ENCODE measurements around the gene CCL25. TPM values are rescaled to one million over a fixed set of nuclear protein-coding genes. Genes with fewer than 3 reads are reported as not detected.
"Not testable (repeated sequence)": the region's sequence is repeated elsewhere in the genome, so short reads cannot be mapped to it uniquely, and the experiment has no call there.

CCL25 gene
- not detected for polyA plus RNA-seq (2013, experiment 1 of 2)
- polyA plus RNA-seq (2013, experiment 2 of 2) = not detected

DNA sequence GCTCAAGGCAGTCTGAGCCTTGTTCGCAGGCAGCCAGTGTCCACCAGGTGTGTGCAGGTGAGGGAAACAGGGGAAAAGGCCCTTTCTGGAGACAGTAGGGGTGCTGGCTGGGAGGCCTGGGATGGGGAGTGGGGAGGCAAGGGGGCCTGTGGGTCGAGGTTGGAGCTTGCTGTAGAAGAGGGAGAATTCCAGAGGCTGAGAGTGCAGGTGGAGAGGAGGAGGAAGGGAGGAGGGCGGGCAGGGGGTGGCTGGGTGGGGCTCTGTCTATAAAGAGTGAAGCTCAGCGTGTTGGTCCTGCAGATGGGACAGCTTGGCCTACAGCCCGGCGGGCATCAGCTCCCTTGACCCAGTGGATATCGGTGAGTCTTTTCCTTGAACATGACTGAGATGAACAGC is at the start of gene CCL25:
TSS of gene CCL25 (plus strand) at position 297 of the 396 bp plus-strand sequence. CDS start 290 bp downstream, outside the sequence.
- Histone ChIP-seq H3K9ac (ENCODE audit: low read depth, low read length) (no peak within 1 kb of the TSS), H3K4me1 (ENCODE audit: insufficient read depth, low read length) (peaks cover 11% of the 10 kb centered on the region), H3K36me3 (ENCODE audit: insufficient read depth, low read length) (no peaks in the 10 kb centered on the region), H3K4me3 (ENCODE audit: low read length) (no peak within 1 kb of the TSS), H3K27me3 (ENCODE audit: insufficient read depth, low read length) (peaks cover 13% of the 10 kb centered on the region), H3K9me3 (ENCODE audit: insufficient read depth, low read depth, low read length) (no peaks in the 10 kb centered on the region), H3K27ac (ENCODE audit: low read depth, low read length) (no peak within 1 kb of the TSS)
- 69% methylated on average over 7 of the region's 7 CpGs for WGBS

DNA sequence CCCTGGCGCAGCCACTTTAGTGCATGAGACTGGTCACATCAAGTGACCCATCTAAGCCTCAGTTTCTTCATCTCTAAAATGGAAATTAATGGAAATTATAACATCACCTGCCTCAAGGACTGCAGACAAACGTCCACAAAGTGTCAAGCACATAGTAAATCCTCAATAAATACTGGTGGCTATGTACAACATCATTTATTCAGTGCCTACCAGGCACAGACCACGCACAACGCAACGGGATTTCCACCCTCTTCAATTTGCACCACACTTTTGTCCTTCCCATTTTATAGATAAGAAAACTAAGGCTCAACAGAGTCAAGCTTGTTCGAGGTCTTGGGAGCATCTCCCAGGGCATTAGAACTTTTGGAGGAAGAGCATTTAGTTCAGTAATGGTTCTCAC is 48.6 kb upstream of the CCL25 start:
- WGBS = 81% methylated on average over 6 of the region's 6 CpGs
- Histone ChIP-seq H3K4me3 (ENCODE audit: low read length) (peak overlapping the region; percentile 80), H3K27me3 (ENCODE audit: insufficient read depth, low read length) (no peaks in the 10 kb centered on the region), H3K36me3 (ENCODE audit: insufficient read depth, low read length) (peaks cover 19% of the 10 kb centered on the region), H3K9ac (ENCODE audit: low read depth, low read length) (peak overlapping the region; percentile 86; the same call in 1 of the 2 replicates), H3K27ac (ENCODE audit: low read depth, low read length) (no peak overlapping the region), H3K4me1 (ENCODE audit: insufficient read depth, low read length) (peaks cover 18% of the 10 kb centered on the region), H3K9me3 (ENCODE audit: insufficient read depth, low read depth, low read length) (no peaks in the 10 kb centered on the region)

DNA sequence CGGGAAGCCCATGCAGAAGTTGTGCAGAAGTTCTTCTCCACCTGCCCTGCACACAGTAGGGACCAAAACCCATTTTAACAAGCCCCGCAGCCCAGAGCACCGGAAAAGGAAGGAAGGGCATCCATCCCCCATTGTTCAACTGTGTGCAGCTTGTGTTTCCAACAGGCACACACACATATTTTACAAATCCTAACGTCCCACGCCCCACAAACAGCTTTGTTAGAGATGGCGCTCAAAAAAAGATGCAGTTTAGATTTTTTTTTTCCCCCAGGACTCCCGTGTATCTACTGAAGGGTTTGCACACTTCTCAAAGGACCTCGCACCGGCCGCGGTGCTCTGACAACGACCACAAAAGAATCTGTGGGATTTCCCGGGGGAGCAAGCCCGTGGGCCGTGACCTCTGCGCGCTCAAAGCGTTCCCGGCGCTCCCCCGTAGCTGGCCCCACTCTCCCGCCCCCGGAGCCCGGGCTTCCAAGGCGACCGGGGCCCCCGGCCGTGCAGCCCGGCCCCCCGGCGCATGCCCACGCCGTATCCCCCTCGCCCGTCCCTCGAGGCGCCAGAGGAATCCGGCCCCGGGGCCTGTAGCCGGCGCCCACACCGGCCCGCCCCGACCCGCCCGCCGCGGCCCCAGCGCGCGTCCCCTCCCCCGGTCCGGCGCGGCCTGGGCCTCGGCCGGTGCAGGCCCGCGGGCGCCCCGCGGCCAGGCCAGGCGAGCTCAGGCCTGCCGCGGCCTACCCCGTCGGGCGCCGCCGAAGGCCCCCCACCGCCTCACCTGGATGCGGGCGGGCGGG is 47.6 kb upstream of the CCL25 start:
- Histone ChIP-seq H3K9me3 (ENCODE audit: insufficient read depth, low read depth, low read length) (no peaks in the 10 kb centered on the region), H3K9ac (ENCODE audit: low read depth, low read length) (peak overlapping the region; percentile 86), H3K27me3 (ENCODE audit: insufficient read depth, low read length) (no peaks in the 10 kb centered on the region), H3K4me1 (ENCODE audit: insufficient read depth, low read length) (peaks cover 18% of the 10 kb centered on the region), H3K27ac (ENCODE audit: low read depth, low read length) (peak overlapping the region; percentile 53), H3K4me3 (ENCODE audit: low read length) (peak overlapping the region; percentile 80), H3K36me3 (ENCODE audit: insufficient read depth, low read length) (peaks cover 16% of the 10 kb centered on the region)
- under 1% methylated on average over 74 of the region's 74 CpGs for WGBS

DNA sequence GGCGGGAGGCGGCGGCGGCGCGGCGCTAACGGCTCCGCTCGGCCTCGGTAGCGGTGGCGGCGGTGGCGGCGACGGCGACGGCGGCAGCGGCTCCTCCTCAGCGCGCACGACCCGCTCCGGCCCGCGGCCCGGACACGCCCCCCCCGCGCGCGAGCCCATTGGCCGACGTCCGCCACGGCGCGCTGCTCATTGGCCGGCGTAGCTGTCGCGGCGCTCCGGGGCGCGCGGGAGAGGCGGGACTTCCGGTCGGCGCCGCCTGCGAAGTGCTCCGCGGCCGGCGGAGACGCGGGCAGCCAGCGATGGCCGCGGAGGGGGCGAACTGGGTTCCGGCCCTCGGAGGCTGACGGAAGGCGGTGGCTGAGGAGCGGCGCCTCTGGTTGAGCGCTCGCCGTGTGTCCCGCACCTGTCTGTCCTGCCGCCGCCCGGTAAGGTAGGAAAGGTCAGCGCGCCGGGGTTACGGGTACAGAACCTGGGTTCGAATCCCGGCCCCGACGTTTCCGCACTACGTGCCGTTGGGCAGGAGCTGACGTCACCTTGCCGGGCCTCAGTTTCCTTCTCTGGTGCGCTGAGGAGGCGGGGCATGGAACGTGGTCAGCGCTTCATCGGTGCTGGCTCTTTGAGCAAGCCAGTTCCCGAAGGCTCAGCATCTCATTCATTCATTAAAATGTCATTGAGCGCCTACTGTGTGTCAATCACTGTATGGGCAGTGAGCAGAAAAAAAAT is 46.9 kb upstream of the CCL25 start, which contains the start of gene ELAVL1:
TSS of gene ELAVL1 (minus strand) at position 108 of the 723 bp plus-strand sequence. CDS start 13,826 bp downstream, outside the sequence.
- peak within 1 kb of the TSS; percentile 80 for H3K4me3 ChIP-seq (ENCODE audit: low read length)
- H3K9me3 ChIP-seq (ENCODE audit: insufficient read depth, low read depth, low read length) = no peaks in the 10 kb centered on the region
- no peaks in the 10 kb centered on the region for H3K27me3 ChIP-seq (ENCODE audit: insufficient read depth, low read length)
- H3K4me1 ChIP-seq (ENCODE audit: insufficient read depth, low read length) = peaks cover 18% of the 10 kb centered on the region
- peak within 1 kb of the TSS; percentile 86 for H3K27ac ChIP-seq (ENCODE audit: low read depth, low read length)
- peaks cover 15% of the 10 kb centered on the region; the same call in 1 of the 2 replicates for H3K36me3 ChIP-seq (ENCODE audit: insufficient read depth, low read length)
- H3K9ac ChIP-seq (ENCODE audit: low read depth, low read length) = peak within 1 kb of the TSS; percentile 86
- under 1% methylated on average over 98 of the region's 98 CpGs for WGBS

DNA sequence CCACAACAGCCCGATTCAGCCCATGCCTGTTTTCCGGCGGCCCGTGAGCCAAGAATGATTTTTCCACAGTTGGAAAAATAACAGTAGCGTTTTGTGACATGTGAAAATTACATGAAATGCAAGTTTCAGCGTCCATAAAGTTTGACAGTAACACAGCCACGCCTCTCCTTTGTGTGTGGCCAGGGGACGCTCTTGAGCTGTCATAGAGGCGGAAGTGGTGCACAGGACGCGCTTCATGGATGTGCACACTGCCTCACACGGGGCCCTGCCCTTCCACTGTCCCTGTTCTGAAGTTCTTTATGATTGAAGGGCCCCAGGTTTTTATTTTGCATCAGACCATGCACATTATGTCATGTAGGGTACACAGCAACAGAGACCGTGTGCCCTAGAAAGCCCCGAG is 34.8 kb upstream of the CCL25 start:
- no peaks in the 10 kb centered on the region for H3K36me3 ChIP-seq (ENCODE audit: insufficient read depth, low read length)
- H3K27me3 ChIP-seq (ENCODE audit: insufficient read depth, low read length) = no peaks in the 10 kb centered on the region
- 90% methylated on average over 14 of the region's 14 CpGs for whole genome bisulfite sequencing
- no peaks in the 10 kb centered on the region for H3K4me1 ChIP-seq (ENCODE audit: insufficient read depth, low read length)
- H3K9ac ChIP-seq (ENCODE audit: low read depth, low read length) = no peak overlapping the region
- no peak overlapping the region for H3K27ac ChIP-seq (ENCODE audit: low read depth, low read length)
- H3K4me3 ChIP-seq (ENCODE audit: low read length) = no peak overlapping the region
- no peaks in the 10 kb centered on the region for H3K9me3 ChIP-seq (ENCODE audit: insufficient read depth, low read depth, low read length)

DNA sequence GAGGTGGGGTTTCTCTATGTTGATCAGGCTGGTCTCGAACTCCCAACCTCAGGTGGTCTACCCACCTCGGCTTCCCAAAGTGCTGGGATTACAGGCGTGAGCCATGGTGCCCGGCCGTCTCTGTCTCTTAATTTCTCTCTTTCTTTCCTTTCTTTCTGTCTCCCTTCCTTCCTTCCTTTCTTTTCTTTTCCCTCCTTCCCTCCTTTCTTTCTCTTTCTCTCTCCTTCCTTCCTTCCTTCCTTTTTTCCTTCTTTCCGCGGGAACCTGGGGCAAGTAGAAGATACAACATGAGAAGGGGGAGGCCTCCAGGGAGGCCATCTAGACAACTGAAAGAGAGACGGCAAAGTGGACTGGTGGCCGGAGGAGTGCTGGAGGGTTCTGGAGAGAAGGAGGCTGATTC is 31.9 kb upstream of the CCL25 start:
- 95% methylated on average over 9 of the region's 9 CpGs for WGBS
- Histone ChIP-seq H3K27ac (ENCODE audit: low read depth, low read length) (no peak overlapping the region), H3K4me1 (ENCODE audit: insufficient read depth, low read length) (no peaks in the 10 kb centered on the region), H3K36me3 (ENCODE audit: insufficient read depth, low read length) (no peaks in the 10 kb centered on the region), H3K9ac (ENCODE audit: low read depth, low read length) (no peak overlapping the region), H3K4me3 (ENCODE audit: low read length) (no peak overlapping the region), H3K27me3 (ENCODE audit: insufficient read depth, low read length) (no peaks in the 10 kb centered on the region), H3K9me3 (ENCODE audit: insufficient read depth, low read depth, low read length) (no peaks in the 10 kb centered on the region)

- no peak overlapping the region for H3K9ac ChIP-seq (ENCODE audit: low read depth, low read length)
- no peaks in the 10 kb centered on the region for H3K36me3 ChIP-seq (ENCODE audit: insufficient read depth, low read length)
- H3K27me3 ChIP-seq (ENCODE audit: insufficient read depth, low read length) = no peaks in the 10 kb centered on the region
- H3K9me3 ChIP-seq (ENCODE audit: insufficient read depth, low read depth, low read length) = no peaks in the 10 kb centered on the region
- H3K27ac ChIP-seq (ENCODE audit: low read depth, low read length) = no peak overlapping the region
- 95% methylated on average over 8 of the region's 8 CpGs for WGBS
- H3K4me3 ChIP-seq (ENCODE audit: low read length) = no peak overlapping the region
- H3K4me1 ChIP-seq (ENCODE audit: insufficient read depth, low read length) = no peaks in the 10 kb centered on the region
These were observed 31.2 kb upstream of the CCL25 start for GRCh38 chr19:8021374-8021773.

- Histone ChIP-seq H3K27me3 (ENCODE audit: insufficient read depth, low read length) (no peaks in the 10 kb centered on the region), H3K27ac (ENCODE audit: low read depth, low read length) (no peak overlapping the region)
- WGBS = 92% methylated on average over 13 of the region's 13 CpGs
These were observed 30.3 kb upstream of the CCL25 start for GRCh38 chr19:8022275-8022674.

GRCh38 chr19:8023371-8023770 is 29.2 kb upstream of the CCL25 start:
- Histone ChIP-seq H3K27me3 (ENCODE audit: insufficient read depth, low read length) (no peaks in the 10 kb centered on the region), H3K9me3 (ENCODE audit: insufficient read depth, low read depth, low read length) (no peaks in the 10 kb centered on the region), H3K4me1 (ENCODE audit: insufficient read depth, low read length) (no peaks in the 10 kb centered on the region; the same call in 1 of the 2 replicates), H3K4me3 (ENCODE audit: low read length) (no peak overlapping the region), H3K36me3 (ENCODE audit: insufficient read depth, low read length) (no peaks in the 10 kb centered on the region), H3K27ac (ENCODE audit: low read depth, low read length) (no peak overlapping the region), H3K9ac (ENCODE audit: low read depth, low read length) (no peak overlapping the region)
- WGBS = 92% methylated on average over 5 of the region's 5 CpGs

More at GRCh38 chr19:8022275-8022674, 30.3 kb upstream of the CCL25 start:
- H3K9ac ChIP-seq (ENCODE audit: low read depth, low read length) = no peak overlapping the region
- H3K4me3 ChIP-seq (ENCODE audit: low read length) = no peak overlapping the region
- no peaks in the 10 kb centered on the region for H3K36me3 ChIP-seq (ENCODE audit: insufficient read depth, low read length)
- no peaks in the 10 kb centered on the region for H3K4me1 ChIP-seq (ENCODE audit: insufficient read depth, low read length)
- H3K9me3 ChIP-seq (ENCODE audit: insufficient read depth, low read depth, low read length) = no peaks in the 10 kb centered on the region

GRCh38 chr19:8024256-8024655 is 28.3 kb upstream of the CCL25 start:
- not testable (repeated sequence) for H3K4me3 ChIP-seq (ENCODE audit: low read length); H3K27ac ChIP-seq (ENCODE audit: low read depth, low read length); H3K27me3 ChIP-seq (ENCODE audit: insufficient read depth, low read length); H3K36me3 ChIP-seq (ENCODE audit: insufficient read depth, low read length); H3K9ac ChIP-seq (ENCODE audit: low read depth, low read length); H3K4me1 ChIP-seq (ENCODE audit: insufficient read depth, low read length); H3K9me3 ChIP-seq (ENCODE audit: insufficient read depth, low read depth, low read length)
- WGBS = 98% methylated on average over 3 of the region's 3 CpGs

- Histone ChIP-seq H3K9ac (ENCODE audit: low read depth, low read length) (no peak overlapping the region), H3K27me3 (ENCODE audit: insufficient read depth, low read length) (no peaks in the 10 kb centered on the region), H3K27ac (ENCODE audit: low read depth, low read length) (no peak overlapping the region), H3K4me1 (ENCODE audit: insufficient read depth, low read length) (peaks cover 5% of the 10 kb centered on the region; the same call in 1 of the 2 replicates), H3K9me3 (ENCODE audit: insufficient read depth, low read depth, low read length) (no peaks in the 10 kb centered on the region), H3K36me3 (ENCODE audit: insufficient read depth, low read length) (no peaks in the 10 kb centered on the region), H3K4me3 (ENCODE audit: low read length) (no peak overlapping the region)
- WGBS = 91% methylated on average over 5 of the region's 5 CpGs
These were observed 27.2 kb upstream of the CCL25 start for GRCh38 chr19:8025316-8025715.

Measured in HUES64 (cell line).